ENCODE results near the gene SPINK8. TPM values are rescaled to one million over a fixed set of nuclear protein-coding genes. Genes with fewer than 3 reads are reported as not detected.
A peak's percentile ranks its signal among the peaks of the same experiment; 100 is the strongest.

Gene SPINK8
- total RNA-seq, 4 donors from 2014 or later, result not detected

- Histone ChIP-seq H3K27me3 (no peaks in the 10 kb centered on the region), H3K4me3 (peak overlapping the region; percentile 78 to 92 (median 88)), H3K27ac (replicated peaks in 1 of 4) (peak overlapping the region; percentile 91 to 99 (median 95)), H3K4me1 (peaks cover 20 to 25% (median 23%) of the 10 kb centered on the region in 4 donors), H3K9me3 (no peaks in the 10 kb centered on the region), H3K36me3 (peaks cover 15 to 34% (median 33%) of the 10 kb centered on the region in 4 donors)
- TF ChIP-seq POLR2A (IDR thresholded peaks at IDR 0.05; ENCODE audit: low read depth) (no peak), POLR2AphosphoS5 (IDR thresholded peaks at IDR 0.05) (no peak), CTCF (IDR thresholded peaks at IDR 0.05) (no peak), EP300 (IDR thresholded peaks at IDR 0.05) (no peak)
- intact Hi-C loops (cut with DNase I), result no loop called here
- DNase-seq (ENCODE audit: extremely low spot score), result no peak
- 82% methylated on average over 13 of the region's 13 CpGs for WGBS
Observed at GRCh38 chr3:48299746-48300712, 33.4 kb downstream of the SPINK8 start.

- no peak overlapping the region for H3K27ac ChIP-seq (replicated peaks in 1 of 4)
- H3K27me3 ChIP-seq, result no peaks in the 10 kb centered on the region
- no peak for DNase-seq (ENCODE audit: extremely low spot score)
- no peak overlapping the region for H3K4me3 ChIP-seq
- no peaks in the 10 kb centered on the region for H3K9me3 ChIP-seq
- peaks cover 38 to 62% (median 59%) of the 10 kb centered on the region in 4 donors for H3K36me3 ChIP-seq
- TF ChIP-seq EP300 (IDR thresholded peaks at IDR 0.05) (no peak), POLR2AphosphoS5 (IDR thresholded peaks at IDR 0.05) (no peak), POLR2A (IDR thresholded peaks at IDR 0.05; ENCODE audit: low read depth) (no peak), CTCF (IDR thresholded peaks at IDR 0.05) (no peak)
- H3K4me1 ChIP-seq, result peaks cover 18 to 22% (median 21%) of the 10 kb centered on the region in 4 donors
- 92% methylated on average over 5 of the region's 5 CpGs for WGBS
- intact Hi-C loops (cut with DNase I), result no loop called here
Observed at GRCh38 chr3:48297111-48297810, 36.2 kb downstream of the SPINK8 start.

GRCh38 chr3:48296699-48297098 lies 36.8 kb downstream of the SPINK8 start:
- peaks cover 12 to 17% (median 15%) of the 10 kb centered on the region in 4 donors for H3K4me1 ChIP-seq
- intact Hi-C loops (cut with DNase I), result no loop called here
- H3K27me3 ChIP-seq, result no peaks in the 10 kb centered on the region
- no peaks in the 10 kb centered on the region for H3K9me3 ChIP-seq
- TF ChIP-seq EP300 (IDR thresholded peaks at IDR 0.05), result no peak
- TF ChIP-seq POLR2AphosphoS5 (IDR thresholded peaks at IDR 0.05), result no peak
- H3K36me3 ChIP-seq, result peaks cover 38 to 67% (median 62%) of the 10 kb centered on the region in 4 donors
- no peak overlapping the region for H3K4me3 ChIP-seq
- no peak overlapping the region for H3K27ac ChIP-seq (replicated peaks in 1 of 4)
- 98% methylated on average over 4 of the region's 4 CpGs for WGBS
- no peak for DNase-seq (ENCODE audit: extremely low spot score)

DNA sequence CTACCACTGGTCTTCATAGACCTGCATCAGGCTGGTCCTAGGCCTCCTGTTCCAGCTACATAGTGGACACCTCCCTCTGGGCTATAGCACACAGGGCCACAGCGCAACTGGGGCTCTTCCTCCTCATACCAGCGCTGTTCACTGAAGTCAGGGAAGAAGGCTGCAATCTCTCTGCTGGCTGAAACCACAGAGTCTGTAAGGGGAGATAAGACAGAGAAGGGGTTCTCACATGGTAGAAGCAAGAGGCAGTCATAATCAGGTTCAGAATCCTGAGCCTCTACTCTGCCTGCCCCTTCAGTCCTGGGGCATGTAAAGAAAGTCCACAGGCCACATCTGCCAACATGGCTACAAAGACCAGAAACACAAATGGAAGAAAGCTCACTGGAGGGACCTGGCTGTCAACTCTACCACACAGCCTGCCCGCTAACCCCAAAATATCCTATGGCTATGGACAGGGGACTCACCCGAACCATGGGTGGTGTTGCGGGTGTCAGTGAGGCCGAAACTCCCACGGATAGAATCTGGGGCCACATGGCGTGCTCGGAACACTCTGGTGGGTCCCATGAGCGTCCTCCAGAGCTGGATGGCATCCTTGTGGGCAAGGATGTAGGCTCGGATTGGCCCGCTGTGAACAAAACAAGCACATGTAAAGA lies 38.7 kb downstream of the SPINK8 start:
- H3K4me1 ChIP-seq, result peaks cover 3 to 5% (median 4%) of the 10 kb centered on the region in 4 donors
- no peaks in the 10 kb centered on the region for H3K27me3 ChIP-seq
- H3K27ac ChIP-seq (replicated peaks in 1 of 4), result no peak overlapping the region
- no peak for DNase-seq (ENCODE audit: extremely low spot score)
- WGBS, result 98% methylated on average over 10 of the region's 12 CpGs
- H3K9me3 ChIP-seq, result no peaks in the 10 kb centered on the region
- intact Hi-C loops (cut with DNase I), result no loop called here
- H3K36me3 ChIP-seq, result peaks cover 38 to 80% (median 69%) of the 10 kb centered on the region in 4 donors
- TF ChIP-seq EP300 (IDR thresholded peaks at IDR 0.05), result no peak
- no peak for TF ChIP-seq CTCF (IDR thresholded peaks at IDR 0.05)
- no peak for TF ChIP-seq POLR2A (IDR thresholded peaks at IDR 0.05; ENCODE audit: low read depth)
- TF ChIP-seq POLR2AphosphoS5 (IDR thresholded peaks at IDR 0.05), result no peak
- H3K4me3 ChIP-seq, result no peak overlapping the region

Data from esophagus muscularis mucosa (tissue), 4 donors.